Breast epithelium (tissue), 3 donors: ENCODE measurements around the gene ARHGEF7.

Experiments used
- POLR2AphosphoS5 ChIP-seq, 3 donors: sonication (generic); formaldehyde crosslinking; IDR thresholded peaks; one replicate each; pipeline ENCODE4 v1.6.1; 2017; ENCODE audit warnings: antibody characterized with exemption in 3 of 3
- TF ChIP-seq, protein P1 (sequence below), 3 donors: fragments of 450-650 bp; IDR thresholded peaks; one replicate each; pipeline ENCODE4 v1.5.1; 2016 to 2017; ENCODE audit warnings: antibody characterized with exemption in 3 of 3, mild to moderate bottlenecking in 3 of 3, moderate library complexity in 3 of 3

GRCh38 chr13:111233080-111233479 is 118.0 kb downstream of the ARHGEF7 start:
- TF ChIP-seq, protein P1, sequence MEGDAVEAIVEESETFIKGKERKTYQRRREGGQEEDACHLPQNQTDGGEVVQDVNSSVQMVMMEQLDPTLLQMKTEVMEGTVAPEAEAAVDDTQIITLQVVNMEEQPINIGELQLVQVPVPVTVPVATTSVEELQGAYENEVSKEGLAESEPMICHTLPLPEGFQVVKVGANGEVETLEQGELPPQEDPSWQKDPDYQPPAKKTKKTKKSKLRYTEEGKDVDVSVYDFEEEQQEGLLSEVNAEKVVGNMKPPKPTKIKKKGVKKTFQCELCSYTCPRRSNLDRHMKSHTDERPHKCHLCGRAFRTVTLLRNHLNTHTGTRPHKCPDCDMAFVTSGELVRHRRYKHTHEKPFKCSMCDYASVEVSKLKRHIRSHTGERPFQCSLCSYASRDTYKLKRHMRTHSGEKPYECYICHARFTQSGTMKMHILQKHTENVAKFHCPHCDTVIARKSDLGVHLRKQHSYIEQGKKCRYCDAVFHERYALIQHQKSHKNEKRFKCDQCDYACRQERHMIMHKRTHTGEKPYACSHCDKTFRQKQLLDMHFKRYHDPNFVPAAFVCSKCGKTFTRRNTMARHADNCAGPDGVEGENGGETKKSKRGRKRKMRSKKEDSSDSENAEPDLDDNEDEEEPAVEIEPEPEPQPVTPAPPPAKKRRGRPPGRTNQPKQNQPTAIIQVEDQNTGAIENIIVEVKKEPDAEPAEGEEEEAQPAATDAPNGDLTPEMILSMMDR (IDR thresholded peaks at IDR 0.05): no peak
- TF ChIP-seq POLR2AphosphoS5 (IDR thresholded peaks at IDR 0.05): no peak
